Measurements from ENCODE around the gene WFS1.

DNA sequence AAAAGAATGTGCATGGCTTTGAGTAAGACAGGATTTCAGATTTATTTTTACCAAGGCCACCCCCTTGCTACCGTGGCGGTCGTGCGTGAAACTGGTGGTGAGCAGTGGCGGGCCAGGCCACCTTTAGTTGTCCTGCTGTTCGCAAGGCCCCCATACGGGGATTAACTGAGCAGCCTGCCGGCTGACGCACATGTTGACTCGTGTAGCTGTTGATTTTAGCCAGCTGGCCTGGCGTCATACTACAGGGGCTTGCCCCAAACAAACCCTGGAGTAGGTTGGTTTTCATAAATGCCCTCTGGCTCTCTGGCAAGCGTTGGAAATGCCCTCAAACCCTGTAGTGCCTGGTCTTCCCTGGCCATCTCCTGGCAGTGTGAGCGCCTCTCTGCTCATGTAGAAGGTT, 28.4 kb downstream of the WFS1 start:
- TF ChIP-seq POLR2A (IDR thresholded peaks at IDR 0.05), result no peak
- TF ChIP-seq, protein P1, sequence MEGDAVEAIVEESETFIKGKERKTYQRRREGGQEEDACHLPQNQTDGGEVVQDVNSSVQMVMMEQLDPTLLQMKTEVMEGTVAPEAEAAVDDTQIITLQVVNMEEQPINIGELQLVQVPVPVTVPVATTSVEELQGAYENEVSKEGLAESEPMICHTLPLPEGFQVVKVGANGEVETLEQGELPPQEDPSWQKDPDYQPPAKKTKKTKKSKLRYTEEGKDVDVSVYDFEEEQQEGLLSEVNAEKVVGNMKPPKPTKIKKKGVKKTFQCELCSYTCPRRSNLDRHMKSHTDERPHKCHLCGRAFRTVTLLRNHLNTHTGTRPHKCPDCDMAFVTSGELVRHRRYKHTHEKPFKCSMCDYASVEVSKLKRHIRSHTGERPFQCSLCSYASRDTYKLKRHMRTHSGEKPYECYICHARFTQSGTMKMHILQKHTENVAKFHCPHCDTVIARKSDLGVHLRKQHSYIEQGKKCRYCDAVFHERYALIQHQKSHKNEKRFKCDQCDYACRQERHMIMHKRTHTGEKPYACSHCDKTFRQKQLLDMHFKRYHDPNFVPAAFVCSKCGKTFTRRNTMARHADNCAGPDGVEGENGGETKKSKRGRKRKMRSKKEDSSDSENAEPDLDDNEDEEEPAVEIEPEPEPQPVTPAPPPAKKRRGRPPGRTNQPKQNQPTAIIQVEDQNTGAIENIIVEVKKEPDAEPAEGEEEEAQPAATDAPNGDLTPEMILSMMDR (IDR thresholded peaks at IDR 0.05), result no peak
